Measurements from ENCODE around the gene RAE1. TPM values are rescaled to one million over a fixed set of nuclear protein-coding genes. Genes with fewer than 3 reads are reported as not detected.

Gene RAE1
- total RNA-seq, 1 donor from 2014 or later = 36.6 TPM

DNA sequence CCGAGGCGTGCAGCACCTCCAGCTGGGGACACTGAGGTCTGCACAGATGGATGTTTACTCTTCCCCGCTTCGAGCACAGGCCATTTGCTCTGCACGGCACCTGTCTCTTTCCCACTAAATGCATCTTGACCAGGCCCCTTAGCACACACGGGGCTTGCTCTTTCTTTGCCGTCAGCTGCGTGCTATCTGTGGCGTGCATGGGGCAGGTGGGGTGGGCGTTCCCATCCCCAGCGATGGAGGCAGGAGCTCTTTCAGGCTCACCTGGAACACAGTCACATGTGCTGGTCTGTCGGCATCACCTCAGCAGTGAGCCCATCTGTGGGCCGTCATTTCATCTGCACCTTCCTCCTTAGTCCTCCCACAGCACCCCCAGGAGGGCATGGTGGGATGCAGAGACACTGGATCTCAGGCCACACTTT, 75.2 kb downstream of the RAE1 start:
- H3K4me3 Mint-ChIP-seq = peak overlapping the region; percentile 29
- CTCF ChIA-PET = no interaction called here
- TF ChIP-seq CTCF (IDR thresholded peaks at IDR 0.05) = no peak
- H3K9me3 Mint-ChIP-seq = no peaks in the 10 kb centered on the region
- POLR2A ChIA-PET = interaction anchor here (1.3 to 3.0 kb wide), 4 partner anchors 25 to 55 kb away, joined by 5 to 13 read pairs (median 6); no protein-coding TSS in a partner anchor
- intact Hi-C loops (cut with micrococcal nuclease) = no loop called here
- H3K36me3 Mint-ChIP-seq (ENCODE audit: low read depth) = no peaks in the 10 kb centered on the region
- DNase-seq = no peak
- peak overlapping the region; percentile 0 for H3K27ac Mint-ChIP-seq
- no peak for ATAC-seq (ENCODE audit: low read depth)
- no peaks in the 10 kb centered on the region for H3K27me3 Mint-ChIP-seq
- H3K4me1 Mint-ChIP-seq = peaks cover 71% of the 10 kb centered on the region

GRCh38 chr20:57426831-57427230, 75.8 kb downstream of the RAE1 start:
- DNase-seq = no peak
- Mint-ChIP-seq H3K27ac (peak overlapping the region; percentile 0), H3K4me3 (no peak overlapping the region), H3K4me1 (peaks cover 77% of the 10 kb centered on the region), H3K36me3 (ENCODE audit: low read depth) (no peaks in the 10 kb centered on the region), H3K27me3 (no peaks in the 10 kb centered on the region), H3K9me3 (no peaks in the 10 kb centered on the region)
- no peak for ATAC-seq (ENCODE audit: low read depth)
- TF ChIP-seq CTCF (IDR thresholded peaks at IDR 0.05) = no peak
- POLR2A ChIA-PET = interaction anchor here (1.7 to 3.0 kb wide), 3 partner anchors 26 to 34 kb away, joined by 5 to 13 read pairs (median 7); no protein-coding TSS in a partner anchor
- intact Hi-C loops (cut with micrococcal nuclease) = no loop called here
- CTCF ChIA-PET = interaction anchor here (0.9 kb wide), 1 partner anchor 169 kb away, joined by 3 read pairs; no protein-coding TSS in a partner anchor

- no peak for TF ChIP-seq CTCF (IDR thresholded peaks at IDR 0.05)
- H3K4me3 Mint-ChIP-seq = no peak overlapping the region
- H3K27ac Mint-ChIP-seq = no peak overlapping the region
- H3K9me3 Mint-ChIP-seq = no peaks in the 10 kb centered on the region
- ATAC-seq (ENCODE audit: low read depth) (no peak), DNase-seq (no peak)
- H3K36me3 Mint-ChIP-seq (ENCODE audit: low read depth) = no peaks in the 10 kb centered on the region
- CTCF ChIA-PET = interaction anchor here (1.0 kb wide), 1 partner anchor 38 kb away, joined by 3 read pairs; no protein-coding TSS in a partner anchor
- intact Hi-C loops (cut with micrococcal nuclease) = no loop called here
- POLR2A ChIA-PET = interaction anchor here (0.6 to 8.4 kb wide), 5 partner anchors 17 to 1648 kb away, joined by 3 to 112 read pairs (median 6); partner anchors contain the start of gene RBM38
- H3K27me3 Mint-ChIP-seq = no peaks in the 10 kb centered on the region
- peaks cover 92% of the 10 kb centered on the region for H3K4me1 Mint-ChIP-seq
Measured at GRCh38 chr20:57428324-57429158, 77.5 kb downstream of the RAE1 start.

Other genes with a start within 250 kb of the RAE1 start
- gene BMP7, start 84.6 kb upstream of the RAE1 start, total RNA-seq = not detected in 2 replicates
- not detected in 2 replicates for gene SPO11, start 21.5 kb upstream of the RAE1 start, total RNA-seq
- gene RBM38, start 40.1 kb downstream of the RAE1 start, total RNA-seq = 69.6 and 70.7 TPM in 2 replicates
- gene CTCFL, start 173.9 kb downstream of the RAE1 start, total RNA-seq = not detected in 2 replicates
- not detected in 2 replicates for gene PCK1, start 209.9 kb downstream of the RAE1 start, total RNA-seq

Measured in activated B cell treated with CpG ODN at 0.5 μM for 24 hours (primary cell).